IMR-90 (cell line): ENCODE results near the gene HOGA1. TPM values are rescaled to one million over a fixed set of nuclear protein-coding genes. Genes with fewer than 3 reads are reported as not detected.

Source experiments
- ATAC-seq: fragments of 200-7000 bp; cut with Tn5 transposase; 2 replicates; pipeline ENCODE4 v1.9.1; 2020; ENCODE audit warnings: low read depth, mild to moderate bottlenecking, moderate library complexity
- BruUV-seq: library from RNA; stranded (reverse); fragments of 400-500 nt; replicated peaks from 2 replicates; lab custom pipeline; 2021; lab: Mats Ljungman, UMichigan
- CTCF ChIA-PET: fragments of 300-600 bp; formaldehyde crosslinking; extraction: SDS; loops from one replicate; lab custom pipeline; 2021; ENCODE audit warnings: antibody characterized with exemption; lab: Yijun Ruan, JAX
- POLR2A ChIA-PET: fragments of 300-600 bp; sonication (Branson Sonifier 250); formaldehyde crosslinking; loops from one replicate; lab custom pipeline; 2022; ENCODE audit warnings: antibody characterized with exemption; ENCODE audit not compliant: unreplicated experiment; lab: Charles Lee
- DNase-seq: peaks from one replicate; pipeline ENCODE4 v3.0.0; 2013
- H2AFZ ChIP-seq: replicated peaks from 2 replicates; pipeline ENCODE3; 2013; ENCODE audit warnings: low read length, mild to moderate bottlenecking; ENCODE audit not compliant: poor library complexity
- H2AK5ac ChIP-seq: 2 replicates; pipeline ENCODE4 v1.6.1; 2013; ENCODE audit warnings: low read depth, low read length, inconsistent platforms
- H2AK9ac ChIP-seq: replicated peaks from 2 replicates; pipeline ENCODE3; 2013; ENCODE audit warnings: mild to moderate bottlenecking, low read depth, low read length, moderate library complexity; ENCODE audit not compliant: poor library complexity
- H2BK120ac ChIP-seq: 2 replicates; pipeline ENCODE4 v1.6.1; 2013; ENCODE audit warnings: low read depth, low read length, inconsistent platforms
- H2BK15ac ChIP-seq: 3 replicates; pipeline ENCODE4 v1.6.1; 2013; ENCODE audit warnings: low read depth, low read length, inconsistent platforms
- H2BK20ac ChIP-seq: 2 replicates; pipeline ENCODE4 v1.6.1; 2013; ENCODE audit warnings: low read depth, mild to moderate bottlenecking, inconsistent platforms, low read length, moderate library complexity
- H2BK5ac ChIP-seq: 2 replicates; pipeline ENCODE4 v1.6.1; 2013; ENCODE audit warnings: mild to moderate bottlenecking, low read depth, low read length, inconsistent platforms; ENCODE audit not compliant: poor library complexity, severe bottlenecking
- H3K14ac ChIP-seq: replicated peaks from 2 replicates; pipeline ENCODE4 v1.6.1; 2013; ENCODE audit warnings: low read depth, low read length, inconsistent platforms
- H3K18ac ChIP-seq: 2 replicates; pipeline ENCODE4 v1.6.1; 2013; ENCODE audit warnings: low read depth, low read length, control low read depth
- H3K23ac ChIP-seq: 2 replicates; pipeline ENCODE4 v1.6.1; 2013; ENCODE audit warnings: low read depth, low read length, inconsistent platforms
- H3K27ac ChIP-seq: 2 replicates; pipeline ENCODE4 v1.5.1; 2013; ENCODE audit warnings: mild to moderate bottlenecking, control low read depth, low read length; ENCODE audit not compliant: insufficient read depth
- H3K27me3 ChIP-seq: 2 replicates; pipeline ENCODE4 v1.6.1; 2013; ENCODE audit warnings: low read length; ENCODE audit not compliant: control insufficient read depth, insufficient read depth
- H3K36me3 ChIP-seq: 2 replicates; pipeline ENCODE4 v1.6.1; 2013; ENCODE audit warnings: low read length, mixed read lengths; ENCODE audit not compliant: control insufficient read depth, insufficient read depth
- H3K4ac ChIP-seq: 2 replicates; pipeline ENCODE4 v1.6.1; 2013; ENCODE audit warnings: low read depth, low read length, inconsistent platforms
- H3K4me1 ChIP-seq: 2 replicates; pipeline ENCODE4 v1.6.1; 2013; ENCODE audit warnings: low read length, mixed read lengths; ENCODE audit not compliant: control insufficient read depth, insufficient read depth
- H3K4me2 ChIP-seq: 2 replicates; pipeline ENCODE4 v1.6.1; 2013; ENCODE audit warnings: low read depth, mild to moderate bottlenecking, control low read depth, low read length, moderate library complexity
- H3K4me3 ChIP-seq: 2 replicates; pipeline ENCODE4 v1.5.1; 2013; ENCODE audit warnings: low read depth, mild to moderate bottlenecking, control low read depth, low read length, moderate library complexity; ENCODE audit not compliant: insufficient read depth
- H3K56ac ChIP-seq: 2 replicates; pipeline ENCODE4 v1.6.1; 2013; ENCODE audit warnings: low read length, inconsistent platforms; ENCODE audit not compliant: insufficient read depth; ENCODE audit errors: extremely low read depth
- H3K79me1 ChIP-seq, 2 experiments: 2 replicates each; pipeline ENCODE4 v1.6.1; 2013; ENCODE audit warnings: low read length in 2 of 2, inconsistent platforms in 1 of 2, low read depth in 1 of 2
- H3K9ac ChIP-seq: 2 replicates; pipeline ENCODE4 v1.6.1; 2013; ENCODE audit warnings: low read depth, low read length, control low read depth
- H3K9me1 ChIP-seq: 2 replicates; pipeline ENCODE4 v1.6.1; 2013; ENCODE audit warnings: low read length, inconsistent platforms; ENCODE audit not compliant: insufficient read depth
- H3K9me3 ChIP-seq: 2 replicates; pipeline ENCODE4 v1.6.1; 2013; ENCODE audit warnings: low read length; ENCODE audit not compliant: control insufficient read depth, insufficient read depth
- H4K20me1 ChIP-seq: 2 replicates; pipeline ENCODE4 v1.6.1; 2013; ENCODE audit warnings: low read length, inconsistent platforms; ENCODE audit not compliant: insufficient read depth
- H4K5ac ChIP-seq: 2 replicates; pipeline ENCODE4 v1.6.1; 2013; ENCODE audit warnings: mild to moderate bottlenecking, low read depth, low read length, control low read depth
- H4K8ac ChIP-seq, 2 experiments: 2 replicates each; pipeline ENCODE4 v1.6.1; 2013; ENCODE audit warnings: low read depth in 2 of 2, low read length in 2 of 2, control low read depth in 1 of 2, inconsistent platforms in 1 of 2
- H4K91ac ChIP-seq: 2 replicates; pipeline ENCODE4 v1.6.1; 2013; ENCODE audit warnings: low read depth, low read length, inconsistent platforms; ENCODE audit not compliant: insufficient read depth
- BHLHE40 ChIP-seq: fragments of 150-350 bp; IDR thresholded peaks from 2 replicates; pipeline ENCODE4 v1.6.1; 2016; ENCODE audit warnings: mild to moderate bottlenecking, low read depth, low read length
- CEBPB ChIP-seq: IDR thresholded peaks from 2 replicates; pipeline ENCODE4 v1.6.1; 2012; ENCODE audit warnings: low read depth, low read length, improper control_type of control experiment
- CHD1 ChIP-seq: IDR thresholded peaks from 2 replicates; pipeline ENCODE4 v1.6.1; 2012; ENCODE audit warnings: low read depth, low read length, improper control_type of control experiment
- FOS ChIP-seq: fragments of 150-350 bp; IDR thresholded peaks from 2 replicates; pipeline ENCODE4 v1.6.1; 2016; ENCODE audit warnings: low read depth, low read length
- MAFK ChIP-seq: IDR thresholded peaks from 2 replicates; pipeline ENCODE4 v1.6.1; 2012; ENCODE audit warnings: low read depth, low read length, improper control_type of control experiment
- MXI1 ChIP-seq: IDR thresholded peaks from 2 replicates; pipeline ENCODE4 v1.6.1; 2012; ENCODE audit warnings: low read depth, mild to moderate bottlenecking, low read length, moderate library complexity, borderline replicate concordance
- NFE2L2 ChIP-seq: fragments of 150-350 bp; IDR thresholded peaks from 2 replicates; pipeline ENCODE4 v1.6.1; 2016; ENCODE audit warnings: low read depth, mild to moderate bottlenecking, low read length
- POLR2A ChIP-seq: IDR thresholded peaks from 2 replicates; pipeline ENCODE4 v1.6.1; 2012; ENCODE audit warnings: mild to moderate bottlenecking, low read depth, low read length
- RFX5 ChIP-seq: IDR thresholded peaks from 2 replicates; pipeline ENCODE4 v1.8.0; 2012; ENCODE audit warnings: low read depth, mild to moderate bottlenecking, low read length, moderate library complexity
- SMC3 ChIP-seq: fragments of 150-350 bp; IDR thresholded peaks from 2 replicates; pipeline ENCODE4 v1.6.1; 2016; ENCODE audit warnings: low read depth, mild to moderate bottlenecking, antibody characterized with exemption, low read length, moderate library complexity
- WGBS, 2 experiments: methylation state at CpG; one replicate each; pipeline versions ENCODE4 v1.1.5 to v1.1.7; 2013; ENCODE audit warnings: missing lambda C conversion rate in 2 of 2; ENCODE audit not compliant: insufficient read length in 1 of 2; ENCODE audit errors: extremely low coverage in 2 of 2; 5-methylcytosine and 5-hydroxymethylcytosine counted together
- dilution Hi-C: fragments of 300-500 bp; cut with HindIII; formaldehyde crosslinking; loops from one replicate; pipeline ENCODE4 v1.14.3; 2018; ENCODE audit warnings: low sequenced_read_pairs; ENCODE audit not compliant: unreplicated experiment
- in situ Hi-C: fragments of 300-500 bp; cut with MboI; formaldehyde crosslinking; loops from 3 replicates; pipeline ENCODE4 v1.14.3; 2019; ENCODE audit warnings: low sequenced_read_pairs, inconsistent platforms, mixed read lengths
- intact Hi-C: fragments of 100-400 bp; cut with micrococcal nuclease; formaldehyde crosslinking; loops from 2 replicates; pipeline ENCODE4 v1.10.0; 2022
- polyA plus RNA-seq, 3 experiments: library from polyadenylated mRNA; depleted of rRNA; stranded (reverse); fragments of >200 nt; gene quantifications; 2 replicates each; pipeline ENCODE4 v1.2.3, GENCODE V29; 2012; ENCODE audit warnings: low replicate concordance in 1 of 3
- total RNA-seq: library from RNA; depleted of rRNA; stranded (reverse); fragments of >200 nt; gene quantifications from 2 replicates; pipeline ENCODE4 v1.2.3, GENCODE V29; 2012
- TF ChIP-seq, protein P1 (sequence below): fragments of 150-350 bp; IDR thresholded peaks from 2 replicates; pipeline ENCODE4 v1.6.1; 2017; ENCODE audit warnings: mild to moderate bottlenecking, antibody characterized with exemption, low read length, low read depth
- TF ChIP-seq, protein P2 (sequence below): fragments of 150-350 bp; IDR thresholded peaks from 2 replicates; pipeline ENCODE4 v1.6.1; 2016; ENCODE audit warnings: low read depth, mild to moderate bottlenecking, low read length, moderate library complexity, borderline replicate concordance
- TF ChIP-seq, protein P3 (sequence below): conservative IDR thresholded peaks from 2 replicates; pipeline ENCODE4 v1.5.1; 2012; ENCODE audit warnings: mild to moderate bottlenecking, low read depth, low read length, improper control_type of control experiment

Gene HOGA1
- total and polyA plus RNA-seq, 2 of the 4 experiments (the other 2 are of a cell fraction): 0.36 to 0.41 TPM

DNA sequence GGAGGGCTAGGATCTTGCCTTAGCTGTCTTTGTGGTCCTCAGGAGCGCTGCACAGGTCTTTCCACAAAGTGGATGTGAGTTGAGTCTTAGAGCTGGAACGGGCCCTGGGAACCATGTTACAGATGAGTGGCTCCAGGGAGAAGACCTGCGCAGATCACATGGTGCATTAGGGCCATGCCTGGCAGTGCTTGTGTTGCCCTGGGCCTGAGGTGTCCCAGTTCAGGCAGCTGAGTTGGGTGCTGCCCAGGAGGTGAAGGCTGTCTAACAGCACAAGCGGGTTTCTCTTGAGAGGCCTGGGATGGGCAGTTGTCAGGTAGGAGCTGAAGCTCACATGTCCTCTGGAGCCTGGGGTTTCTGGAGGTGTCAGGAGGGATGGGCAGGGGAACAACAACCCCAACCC is 45.4 kb upstream of the HOGA1 start:
- Histone ChIP-seq H2BK15ac (no peak overlapping the region; the same call in 2 of the 3 replicates), H3K4me1 (peaks cover 36% of the 10 kb centered on the region), H4K20me1 (peaks cover 4% of the 10 kb centered on the region; the same call in 1 of the 2 replicates), H3K56ac (0 out of 2 replicates have a peak overlapping the region, but pooled peaks have one; percentile 22), H3K4me2 (no peak overlapping the region), H3K14ac (peak overlapping the region; percentile 91), H3K36me3 (no peaks in the 10 kb centered on the region), H3K23ac (peak overlapping the region; percentile 11; the same call in 1 of the 2 replicates), H3K27ac (peak overlapping the region; percentile 16), H2BK120ac (peak overlapping the region; percentile 81), H2BK5ac (peak overlapping the region; percentile 75), H3K4me3 (no peak overlapping the region), H2AK5ac (peak overlapping the region; percentile 6), H2AFZ (no peak overlapping the region), H4K5ac (peak overlapping the region; percentile 37), H2BK20ac (peak overlapping the region; percentile 3; the same call in 1 of the 2 replicates), H3K79me1 (peaks cover 13 to 74% of the 10 kb centered on the region in 2 experiments), H4K8ac (peak overlapping the region in 1 of 2 experiments; percentile 1; a peak in 2 of 4 replicates), H3K18ac (peak overlapping the region; percentile 7; the same call in 1 of the 2 replicates), H3K9me3 (no peaks in the 10 kb centered on the region), H3K9ac (no peak overlapping the region), H3K9me1 (peaks cover 27% of the 10 kb centered on the region), H2AK9ac (peak overlapping the region; percentile 26), H3K27me3 (no peaks in the 10 kb centered on the region), H4K91ac (peak overlapping the region; percentile 75), H3K4ac (peak overlapping the region; percentile 23)
- dilution Hi-C loops (no loop called here), intact Hi-C loops (no loop called here), in situ Hi-C loops (no loop called here)
- ATAC-seq (no peak), DNase-seq (no peak)
- CTCF ChIA-PET: interaction anchor here (0.6 to 1.2 kb wide), 2 partner anchors 15 to 103 kb away, joined by 3 read pairs; no protein-coding TSS in a partner anchor
- POLR2A ChIA-PET: no interaction called here
- no TSS peak for BruUV-seq
- TF ChIP-seq CHD1: no peak
- TF ChIP-seq, protein P1, sequence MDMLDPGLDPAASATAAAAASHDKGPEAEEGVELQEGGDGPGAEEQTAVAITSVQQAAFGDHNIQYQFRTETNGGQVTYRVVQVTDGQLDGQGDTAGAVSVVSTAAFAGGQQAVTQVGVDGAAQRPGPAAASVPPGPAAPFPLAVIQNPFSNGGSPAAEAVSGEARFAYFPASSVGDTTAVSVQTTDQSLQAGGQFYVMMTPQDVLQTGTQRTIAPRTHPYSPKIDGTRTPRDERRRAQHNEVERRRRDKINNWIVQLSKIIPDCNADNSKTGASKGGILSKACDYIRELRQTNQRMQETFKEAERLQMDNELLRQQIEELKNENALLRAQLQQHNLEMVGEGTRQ: no peak
- TF ChIP-seq CEBPB: no peak
- TF ChIP-seq FOS: no peak
- TF ChIP-seq POLR2A: no peak
- TF ChIP-seq, protein P2, sequence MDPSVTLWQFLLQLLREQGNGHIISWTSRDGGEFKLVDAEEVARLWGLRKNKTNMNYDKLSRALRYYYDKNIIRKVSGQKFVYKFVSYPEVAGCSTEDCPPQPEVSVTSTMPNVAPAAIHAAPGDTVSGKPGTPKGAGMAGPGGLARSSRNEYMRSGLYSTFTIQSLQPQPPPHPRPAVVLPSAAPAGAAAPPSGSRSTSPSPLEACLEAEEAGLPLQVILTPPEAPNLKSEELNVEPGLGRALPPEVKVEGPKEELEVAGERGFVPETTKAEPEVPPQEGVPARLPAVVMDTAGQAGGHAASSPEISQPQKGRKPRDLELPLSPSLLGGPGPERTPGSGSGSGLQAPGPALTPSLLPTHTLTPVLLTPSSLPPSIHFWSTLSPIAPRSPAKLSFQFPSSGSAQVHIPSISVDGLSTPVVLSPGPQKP: no peak
- TF ChIP-seq NFE2L2: no peak
- TF ChIP-seq BHLHE40: no peak
- TF ChIP-seq, protein P3, sequence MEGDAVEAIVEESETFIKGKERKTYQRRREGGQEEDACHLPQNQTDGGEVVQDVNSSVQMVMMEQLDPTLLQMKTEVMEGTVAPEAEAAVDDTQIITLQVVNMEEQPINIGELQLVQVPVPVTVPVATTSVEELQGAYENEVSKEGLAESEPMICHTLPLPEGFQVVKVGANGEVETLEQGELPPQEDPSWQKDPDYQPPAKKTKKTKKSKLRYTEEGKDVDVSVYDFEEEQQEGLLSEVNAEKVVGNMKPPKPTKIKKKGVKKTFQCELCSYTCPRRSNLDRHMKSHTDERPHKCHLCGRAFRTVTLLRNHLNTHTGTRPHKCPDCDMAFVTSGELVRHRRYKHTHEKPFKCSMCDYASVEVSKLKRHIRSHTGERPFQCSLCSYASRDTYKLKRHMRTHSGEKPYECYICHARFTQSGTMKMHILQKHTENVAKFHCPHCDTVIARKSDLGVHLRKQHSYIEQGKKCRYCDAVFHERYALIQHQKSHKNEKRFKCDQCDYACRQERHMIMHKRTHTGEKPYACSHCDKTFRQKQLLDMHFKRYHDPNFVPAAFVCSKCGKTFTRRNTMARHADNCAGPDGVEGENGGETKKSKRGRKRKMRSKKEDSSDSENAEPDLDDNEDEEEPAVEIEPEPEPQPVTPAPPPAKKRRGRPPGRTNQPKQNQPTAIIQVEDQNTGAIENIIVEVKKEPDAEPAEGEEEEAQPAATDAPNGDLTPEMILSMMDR: no peak
- no peak for TF ChIP-seq MXI1
- no peak for TF ChIP-seq RFX5
- TF ChIP-seq SMC3: no peak
- TF ChIP-seq MAFK: no peak
- 100% methylated on average over 1 of the region's 4 CpGs; no CpG with 5 or more reads in 1 of the 2 experiments for WGBS, 2 experiments
